ENCODE results near the gene PRRT1B. TPM values are rescaled to one million over a fixed set of nuclear protein-coding genes. Genes with fewer than 3 reads are reported as not detected.

Gene PRRT1B
- polyA plus RNA-seq, 6 donors from 2014 or later = not detected

GRCh38 chr9:131583337-131583645 lies 38.0 kb downstream of the PRRT1B start:
- DNase-seq (no peak), ATAC-seq (ENCODE audit: low read depth in 2 of 2) (no peak)
- no peaks in the 10 kb centered on the region for H3K9me3 Mint-ChIP-seq
- H3K27me3 Mint-ChIP-seq = no peaks in the 10 kb centered on the region
- peaks cover 3 to 9% of the 10 kb centered on the region in 2 donors for H3K36me3 Mint-ChIP-seq
- H3K4me3 Mint-ChIP-seq = peak overlapping the region in 1 of 8 donors; percentile 15
- peak overlapping the region in 2 of 6 donors; percentile 20 to 39 for H3K27ac Mint-ChIP-seq
- H3K4me1 Mint-ChIP-seq = peaks cover 36 to 38% (median 38%) of the 10 kb centered on the region in 3 donors

- Mint-ChIP-seq H3K27me3 (no peaks in the 10 kb centered on the region), H3K4me1 (peaks cover 29 to 31% (median 31%) of the 10 kb centered on the region in 3 donors), H3K4me3 (no peak overlapping the region), H3K36me3 (peaks cover 3 to 9% of the 10 kb centered on the region in 2 donors), H3K27ac (peak overlapping the region in 2 of 6 donors; percentile 20 to 84), H3K9me3 (no peaks in the 10 kb centered on the region)
- DNase-seq (no peak), ATAC-seq (ENCODE audit: low read depth in 2 of 2) (no peak)
Observed at GRCh38 chr9:131583836-131584555, 38.7 kb downstream of the PRRT1B start.

DNA sequence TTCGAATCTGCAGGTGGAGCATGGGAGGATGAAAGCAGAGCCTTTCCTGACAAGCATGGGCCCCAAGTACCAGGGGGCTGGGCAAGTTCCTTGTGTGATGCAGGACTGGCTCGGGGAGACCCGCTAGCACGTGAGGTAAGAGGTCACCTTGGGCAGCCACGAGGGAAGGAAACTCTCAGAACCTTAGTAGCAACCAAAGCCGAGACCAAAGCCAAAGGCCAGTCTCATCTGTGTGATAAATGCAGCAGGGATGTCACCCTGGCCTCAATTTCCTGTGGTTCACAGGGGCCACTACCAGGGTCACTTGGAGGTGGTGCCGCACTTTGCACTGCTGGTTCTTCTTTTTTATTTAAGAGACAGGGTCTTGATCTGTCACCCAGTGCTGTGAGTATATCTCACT lies 39.5 kb downstream of the PRRT1B start:
- DNase-seq (no peak), ATAC-seq (ENCODE audit: low read depth in 2 of 2) (no peak)
- Mint-ChIP-seq H3K36me3 (peaks cover 3 to 9% of the 10 kb centered on the region in 2 donors), H3K27me3 (no peaks in the 10 kb centered on the region), H3K4me3 (peak overlapping the region in 3 of 8 donors; percentile 29 to 59 (median 46)), H3K27ac (peak overlapping the region in 3 of 6 donors; percentile 84 to 93 (median 89)), H3K4me1 (peaks cover 24 to 26% (median 25%) of the 10 kb centered on the region in 3 donors), H3K9me3 (no peaks in the 10 kb centered on the region)

DNA sequence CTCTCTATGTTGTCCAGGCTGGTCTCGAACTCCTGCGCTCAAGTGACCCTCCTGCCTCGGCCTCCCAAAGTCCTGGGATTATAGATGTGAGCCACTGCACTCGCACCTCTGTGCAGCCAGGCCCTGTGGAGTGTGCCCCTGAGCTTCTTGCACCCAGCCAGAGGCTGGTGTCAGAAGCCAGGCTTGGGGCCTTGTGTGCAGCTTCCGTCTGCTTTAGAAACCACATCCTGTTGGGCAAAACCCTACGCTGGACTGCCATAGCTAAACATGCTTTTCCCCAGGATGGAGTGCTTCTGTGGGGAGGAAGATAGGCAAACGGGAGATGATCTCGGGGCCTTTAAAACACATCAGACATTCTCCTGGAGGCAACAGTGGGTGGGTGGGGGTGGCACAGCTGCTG lies 40.1 kb downstream of the PRRT1B start:
- ATAC-seq (ENCODE audit: low read depth in 2 of 2) (peak; percentile 96), DNase-seq (peak; percentile 18)
- Mint-ChIP-seq H3K9me3 (no peaks in the 10 kb centered on the region), H3K27me3 (no peaks in the 10 kb centered on the region), H3K4me3 (peak overlapping the region in 5 of 8 donors; percentile 46 to 82 (median 62)), H3K4me1 (peaks cover 24 to 26% (median 25%) of the 10 kb centered on the region in 3 donors), H3K27ac (peak overlapping the region; percentile 46 to 95 (median 86)), H3K36me3 (peaks cover 3 to 9% of the 10 kb centered on the region in 2 donors)

GRCh38 chr9:131587331-131587730 lies 42.0 kb downstream of the PRRT1B start:
- ATAC-seq (ENCODE audit: low read depth in 2 of 2) (no peak), DNase-seq (no peak)
- Mint-ChIP-seq H3K4me3 (peak overlapping the region in 3 of 8 donors; percentile 20 to 78 (median 32)), H3K27me3 (no peaks in the 10 kb centered on the region), H3K36me3 (peaks cover 3 to 9% of the 10 kb centered on the region in 2 donors), H3K4me1 (peaks cover 35 to 41% (median 36%) of the 10 kb centered on the region in 3 donors), H3K27ac (peak overlapping the region in 4 of 6 donors; percentile 56 to 85 (median 78)), H3K9me3 (no peaks in the 10 kb centered on the region)

DNA sequence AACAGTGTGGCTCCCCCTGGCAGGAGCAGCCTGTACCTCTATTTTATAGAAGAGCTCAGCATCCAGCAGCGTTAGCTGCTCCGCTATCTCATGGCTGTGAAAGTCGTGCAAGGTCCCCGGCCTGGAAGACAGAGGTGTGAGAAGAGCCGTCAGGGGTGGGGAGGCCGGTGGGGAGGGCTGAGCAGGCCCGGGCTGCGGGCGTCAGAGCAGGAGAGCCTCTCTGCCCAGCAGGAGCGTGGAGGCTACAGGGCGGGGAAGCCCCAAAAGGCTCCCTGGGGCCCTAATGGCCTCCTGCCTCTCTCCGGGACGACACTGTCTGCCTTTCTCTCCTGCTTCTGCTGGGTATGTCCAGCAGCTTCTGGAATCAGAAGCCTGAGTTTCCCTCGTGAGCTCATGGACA lies 42.6 kb downstream of the PRRT1B start:
- Mint-ChIP-seq H3K36me3 (peaks cover 3 to 9% of the 10 kb centered on the region in 2 donors), H3K27ac (peak overlapping the region in 3 of 6 donors; percentile 58 to 71 (median 62)), H3K4me1 (peaks cover 35 to 41% (median 36%) of the 10 kb centered on the region in 3 donors), H3K27me3 (no peaks in the 10 kb centered on the region), H3K9me3 (no peaks in the 10 kb centered on the region), H3K4me3 (no peak overlapping the region)
- DNase-seq = no peak
- ATAC-seq (ENCODE audit: low read depth in 2 of 2) = no peak

- H3K27me3 Mint-ChIP-seq = no peaks in the 10 kb centered on the region
- peaks cover 35 to 41% (median 36%) of the 10 kb centered on the region in 3 donors for H3K4me1 Mint-ChIP-seq
- H3K36me3 Mint-ChIP-seq = peaks cover 3 to 9% of the 10 kb centered on the region in 2 donors
- H3K9me3 Mint-ChIP-seq = no peaks in the 10 kb centered on the region
- peak overlapping the region in 3 of 6 donors; percentile 58 to 66 (median 65) for H3K27ac Mint-ChIP-seq
- H3K4me3 Mint-ChIP-seq = no peak overlapping the region
- ATAC-seq (ENCODE audit: low read depth in 2 of 2) (no peak), DNase-seq (no peak)
Observed at GRCh38 chr9:131588396-131588795, 43.1 kb downstream of the PRRT1B start.

DNA sequence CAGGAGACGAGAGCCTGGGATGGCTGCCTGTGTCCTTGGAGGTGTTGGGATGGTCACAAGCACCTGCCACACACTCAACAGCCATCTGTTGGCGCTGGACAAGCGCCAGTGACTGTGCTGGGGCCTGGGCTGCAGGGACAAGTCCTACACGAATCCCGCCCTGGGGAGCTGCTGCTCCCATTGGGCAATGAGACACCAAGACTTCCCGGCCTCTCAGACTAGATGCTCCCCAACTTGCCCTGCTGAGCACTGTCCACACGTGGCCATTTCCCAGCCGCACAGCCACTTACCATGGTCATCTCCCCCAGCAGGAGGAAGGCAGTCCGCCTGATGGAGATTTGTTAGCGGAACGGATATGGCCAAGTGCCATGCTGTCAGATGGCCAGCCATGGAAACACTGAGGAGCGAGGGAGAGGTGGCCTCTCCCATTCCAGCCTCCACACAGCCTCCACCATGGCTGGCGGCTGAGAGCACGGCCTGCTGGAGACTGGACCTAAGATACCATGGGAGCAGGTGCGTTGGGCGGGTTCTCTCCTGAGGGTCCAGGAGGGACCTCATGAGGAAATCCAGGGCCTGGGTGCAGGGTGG lies 43.9 kb downstream of the PRRT1B start:
- DNase-seq (no peak), ATAC-seq (ENCODE audit: low read depth in 2 of 2) (no peak)
- H3K36me3 Mint-ChIP-seq = peaks cover 3 to 9% of the 10 kb centered on the region in 2 donors
- H3K27ac Mint-ChIP-seq = peak overlapping the region in 3 of 6 donors; percentile 47 to 69 (median 65)
- H3K4me1 Mint-ChIP-seq = peaks cover 35 to 41% (median 36%) of the 10 kb centered on the region in 3 donors
- peak overlapping the region in 1 of 8 donors; percentile 47 for H3K4me3 Mint-ChIP-seq
- no peaks in the 10 kb centered on the region for H3K27me3 Mint-ChIP-seq
- H3K9me3 Mint-ChIP-seq = no peaks in the 10 kb centered on the region

DNA sequence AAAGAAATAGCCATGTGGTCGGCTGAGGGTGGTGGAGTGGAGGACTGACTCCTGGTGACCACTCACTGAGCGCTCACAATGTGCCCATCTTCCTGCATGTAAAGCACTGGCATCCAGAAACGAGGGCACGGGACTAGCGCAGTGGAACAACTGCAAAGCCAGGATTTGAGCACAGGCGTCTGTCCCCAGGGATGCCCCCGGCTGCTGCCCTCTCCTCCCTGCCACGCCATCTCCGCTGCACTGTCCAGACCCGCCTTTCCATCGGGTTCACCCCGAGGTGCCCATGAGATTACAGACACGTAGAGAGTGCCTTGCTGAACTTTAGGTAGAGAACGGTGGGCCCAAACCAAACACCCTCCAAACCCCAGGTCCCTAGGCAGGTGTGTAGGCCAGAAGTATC lies 44.7 kb downstream of the PRRT1B start:
- Mint-ChIP-seq H3K4me1 (peaks cover 32 to 35% (median 34%) of the 10 kb centered on the region in 3 donors), H3K27me3 (no peaks in the 10 kb centered on the region), H3K9me3 (no peaks in the 10 kb centered on the region), H3K36me3 (peaks cover 3 to 9% of the 10 kb centered on the region in 2 donors), H3K27ac (no peak overlapping the region), H3K4me3 (no peak overlapping the region)
- no peak for ATAC-seq (ENCODE audit: low read depth in 2 of 2)
- no peak for DNase-seq

DNA sequence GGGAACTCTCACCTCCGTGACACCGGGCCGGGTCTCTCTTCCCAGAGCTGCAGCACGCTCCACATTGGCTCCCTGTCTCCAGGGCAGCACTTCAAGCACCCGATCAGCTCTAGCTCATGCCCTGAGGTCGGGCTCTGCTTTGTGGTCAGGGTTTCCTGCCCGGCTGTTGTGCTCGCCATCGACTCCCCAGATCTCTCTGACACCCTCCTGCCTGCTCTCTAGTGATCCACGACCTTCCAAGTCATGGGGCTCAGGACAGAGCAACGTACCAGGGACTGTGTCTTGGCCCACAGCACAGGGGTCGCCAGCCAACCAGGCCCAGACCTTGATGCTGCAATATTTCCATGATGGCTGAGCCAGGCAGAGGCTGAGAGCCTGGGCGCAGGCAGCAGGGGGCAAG lies 45.1 kb downstream of the PRRT1B start:
- Mint-ChIP-seq H3K36me3 (peaks cover under 1 to 9% of the 10 kb centered on the region in 2 donors), H3K4me3 (no peak overlapping the region)

GRCh38 chr9:131590907-131591844 lies 45.9 kb downstream of the PRRT1B start:
- peak; percentile 71 for DNase-seq
- peak overlapping the region; percentile 34 to 90 (median 80) for H3K27ac Mint-ChIP-seq
- ATAC-seq (ENCODE audit: low read depth in 2 of 2) = peak; percentile 97 to 98
- H3K4me3 Mint-ChIP-seq = no peak overlapping the region
- H3K9me3 Mint-ChIP-seq = no peaks in the 10 kb centered on the region
- no peaks in the 10 kb centered on the region for H3K27me3 Mint-ChIP-seq
- H3K4me1 Mint-ChIP-seq = peaks cover 20 to 24% (median 22%) of the 10 kb centered on the region in 3 donors
- peaks cover 0 to 9% of the 10 kb centered on the region in 2 donors for H3K36me3 Mint-ChIP-seq

More for the DNA sequence above, 45.1 kb downstream of the PRRT1B start:
- DNase-seq = no peak
- no peak for ATAC-seq (ENCODE audit: low read depth in 2 of 2)
- peak overlapping the region in 3 of 6 donors; percentile 20 to 80 (median 34) for H3K27ac Mint-ChIP-seq
- H3K9me3 Mint-ChIP-seq = no peaks in the 10 kb centered on the region
- peaks cover 27 to 31% (median 29%) of the 10 kb centered on the region in 3 donors for H3K4me1 Mint-ChIP-seq
- no peaks in the 10 kb centered on the region for H3K27me3 Mint-ChIP-seq

GRCh38 chr9:131591845-131592208 lies 46.5 kb downstream of the PRRT1B start:
- Mint-ChIP-seq H3K9me3 (no peaks in the 10 kb centered on the region), H3K27ac (peak overlapping the region in 5 of 6 donors; percentile 30 to 82 (median 79)), H3K4me3 (peak overlapping the region in 1 of 8 donors; percentile 38), H3K4me1 (peaks cover 16 to 21% (median 18%) of the 10 kb centered on the region in 3 donors), H3K36me3 (peaks cover 0 to 9% of the 10 kb centered on the region in 2 donors), H3K27me3 (no peaks in the 10 kb centered on the region)
- ATAC-seq (ENCODE audit: low read depth in 2 of 2) (no peak), DNase-seq (no peak)
